Mesenteric fat pad (tissue), 1 donor: ENCODE results near the gene LIM2. TPM values are rescaled to one million over a fixed set of nuclear protein-coding genes. Genes with fewer than 3 reads are reported as not detected.
A peak's percentile ranks its signal among the peaks of the same experiment; 100 is the strongest.

ENCODE experiments used
- DNase-seq: peaks from one replicate; pipeline ENCODE4 v3.0.0-alpha.2; 2020; ENCODE audit warnings: low spot score
- total RNA-seq: library from RNA; stranded (reverse); fragmentation: NEBNext Ultra II Directional; extraction: Animal tissue kit (Norgen Biotek cat#: 25700); gene quantifications from one replicate; pipeline ENCODE4 v1.2.1, GENCODE V29; 2021
- donor health status: DM: yes; HTN: yes; CAD: no.

LIM2 gene
- total RNA-seq, 1 donor from 2014 or later, result not detected

GRCh38 chr19:51396175-51396574 lies 8.4 kb upstream of the LIM2 start:
- DNase-seq, result no peak

DNA sequence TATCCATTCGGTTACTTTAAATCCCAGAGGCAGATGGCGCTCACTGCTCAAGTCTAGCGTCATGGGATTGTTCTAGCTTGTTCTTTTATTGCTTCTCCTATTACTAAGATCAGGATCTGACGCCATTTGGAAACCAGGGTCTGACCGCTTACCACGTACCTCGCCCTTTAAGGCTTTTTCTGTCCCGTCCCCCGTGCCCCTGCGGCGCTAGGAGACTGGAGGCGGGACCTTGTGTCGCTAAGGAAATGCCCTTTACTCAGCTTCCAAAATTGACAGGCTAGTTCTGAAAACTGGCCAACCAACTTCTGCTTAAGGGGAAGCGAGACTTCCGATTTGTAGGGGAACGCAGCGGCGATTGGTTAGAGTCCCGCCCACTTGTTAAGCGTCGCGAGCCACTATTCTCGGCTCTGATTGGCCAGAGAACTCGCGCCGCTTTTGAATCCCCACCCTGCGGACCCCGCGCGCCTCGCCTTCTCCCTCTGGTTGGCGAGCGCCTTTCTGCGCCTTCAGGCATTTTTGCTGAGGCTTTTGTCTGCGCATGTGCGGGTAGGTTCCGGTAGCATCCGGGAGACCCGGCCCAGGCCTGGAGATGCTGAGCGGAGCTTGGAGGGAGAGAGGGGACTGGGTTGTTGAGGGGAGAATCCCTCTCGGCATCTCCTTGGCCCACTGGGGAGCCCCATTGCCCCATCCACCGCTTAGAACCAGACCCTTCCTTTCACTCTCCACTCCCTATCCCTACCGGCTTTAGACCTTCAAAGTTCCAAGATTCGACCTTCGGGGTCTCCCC lies 6.5 kb upstream of the LIM2 start:
- peak; percentile 93 for DNase-seq

GRCh38 chr19:51392701-51393100 lies 4.9 kb upstream of the LIM2 start:
- no peak for DNase-seq

DNA sequence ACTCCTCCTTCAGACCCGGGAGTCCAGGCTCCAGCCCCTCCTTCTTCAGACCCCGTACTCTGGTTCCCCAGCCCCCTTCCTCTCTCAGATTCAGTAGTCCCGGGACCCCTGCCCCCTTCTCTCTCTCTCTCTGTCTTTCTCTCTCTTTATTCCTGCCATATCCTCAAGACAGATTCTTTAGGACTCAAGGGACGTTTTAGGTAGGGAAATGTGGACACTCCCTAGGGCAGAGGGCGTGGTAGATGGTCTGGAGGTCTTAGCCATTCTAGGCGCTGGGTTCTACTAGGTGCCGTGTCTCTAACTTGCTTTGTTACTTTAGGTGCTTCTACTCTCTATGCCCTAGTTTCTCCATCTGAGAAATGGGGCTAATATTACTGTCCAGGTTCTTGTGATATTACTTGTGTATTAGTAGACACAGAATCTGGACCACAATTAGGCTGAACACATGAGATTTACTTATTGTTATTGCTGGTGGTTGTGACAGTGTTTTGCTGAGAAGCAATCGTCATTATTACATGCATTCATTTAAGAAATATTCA lies 3.4 kb upstream of the LIM2 start:
- DNase-seq, result no peak

GRCh38 chr19:51389143-51389542 lies 1.4 kb upstream of the LIM2 start:
- no peak for DNase-seq

GRCh38 chr19:51386882-51387520 lies 773 bp downstream of the LIM2 start:
- no peak for DNase-seq

DNA sequence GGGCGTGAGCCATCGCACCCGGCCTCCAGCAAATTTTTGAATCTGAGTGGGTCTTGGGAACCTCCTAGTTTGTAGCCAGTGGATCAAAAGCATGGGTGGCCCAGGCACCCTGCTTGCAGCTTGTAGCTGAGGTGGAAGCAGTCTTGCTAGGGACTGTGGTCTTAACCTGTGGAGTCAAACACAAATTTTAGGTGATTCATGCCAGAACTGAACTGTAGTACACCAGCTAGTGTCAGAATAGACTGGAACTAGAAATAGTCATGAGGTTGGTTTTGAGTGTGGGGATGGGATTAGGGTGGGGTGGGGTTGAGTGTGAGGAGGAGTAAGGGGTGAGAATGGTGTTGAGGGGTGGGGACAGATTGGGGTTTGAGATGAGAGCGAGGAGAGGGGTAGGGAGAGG lies 5.8 kb downstream of the LIM2 start:
- DNase-seq, result no peak

DNA sequence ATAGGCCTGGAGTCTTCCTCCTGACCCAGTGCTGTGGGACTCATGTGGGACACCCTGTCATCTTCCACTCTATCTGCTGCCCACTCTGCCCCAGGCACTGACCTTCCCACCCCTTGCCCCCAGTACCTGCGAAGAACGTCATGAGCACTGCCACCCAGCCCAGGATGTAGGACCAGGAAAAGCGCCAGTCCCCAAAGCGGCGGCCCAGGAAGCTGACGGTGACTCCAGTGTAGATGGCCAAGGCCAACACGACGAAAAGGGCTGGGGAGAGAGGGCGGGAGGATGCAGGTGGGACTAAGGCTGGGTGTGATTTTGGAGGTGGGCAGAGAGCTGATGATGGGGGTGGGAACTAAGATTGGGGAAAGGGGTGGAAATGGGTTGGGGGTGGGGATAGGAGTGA lies 7.4 kb downstream of the LIM2 start:
- no peak for DNase-seq

GRCh38 chr19:51377422-51377821 lies 10.4 kb downstream of the LIM2 start:
- DNase-seq, result no peak

- DNase-seq, result no peak
Measured at GRCh38 chr19:51375504-51376221, 12.1 kb downstream of the LIM2 start.

DNA sequence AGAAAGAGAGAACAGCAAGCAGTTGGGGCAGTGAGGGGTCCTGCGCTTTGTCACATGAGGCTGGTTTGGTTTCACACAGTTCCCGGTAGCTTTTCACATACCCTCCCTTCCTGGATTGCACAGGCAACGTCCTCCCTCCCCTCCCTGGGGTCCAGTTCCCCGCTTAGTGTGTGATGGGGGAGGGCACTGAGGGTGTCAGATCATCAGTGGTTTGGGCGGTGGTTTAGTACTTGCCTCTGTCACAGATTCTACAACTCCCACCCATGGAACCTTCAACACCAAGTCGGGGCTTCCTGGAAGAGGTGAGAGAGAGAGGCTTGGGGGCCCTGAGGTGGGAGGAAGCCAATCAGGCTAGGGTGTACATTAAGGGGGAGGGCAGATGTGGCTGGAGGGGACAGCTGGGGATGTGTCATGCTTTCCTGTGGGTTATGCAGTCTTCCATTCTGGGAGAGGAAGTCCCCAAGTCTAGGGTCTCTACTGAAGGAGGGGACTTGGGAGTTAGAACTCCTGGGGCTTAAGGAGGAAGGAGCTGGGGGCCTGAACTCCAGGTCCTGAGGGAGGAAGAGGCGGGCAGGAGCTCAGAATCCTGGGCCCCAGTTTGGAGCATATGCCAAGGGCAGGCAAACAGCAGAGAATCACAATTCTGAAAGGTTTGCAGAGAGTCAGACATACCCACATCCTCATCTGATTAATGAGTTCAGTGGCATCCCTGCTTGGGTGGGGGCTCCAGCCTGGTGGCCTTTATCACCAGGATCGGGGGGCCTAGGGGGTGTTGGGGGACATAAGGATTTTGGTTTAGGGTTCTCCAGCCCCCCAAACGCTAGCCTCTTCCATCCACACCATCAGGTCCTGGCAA lies 14.9 kb downstream of the LIM2 start, which contains the start of gene NKG7:
TSS of gene NKG7 (minus strand) at position 6 of the 856 bp plus-strand sequence. CDS start 119 bp downstream, outside the sequence.
- DNase-seq, result no peak

- no peak for DNase-seq
Measured at GRCh38 chr19:51372021-51372648, 15.6 kb downstream of the LIM2 start.

DNA sequence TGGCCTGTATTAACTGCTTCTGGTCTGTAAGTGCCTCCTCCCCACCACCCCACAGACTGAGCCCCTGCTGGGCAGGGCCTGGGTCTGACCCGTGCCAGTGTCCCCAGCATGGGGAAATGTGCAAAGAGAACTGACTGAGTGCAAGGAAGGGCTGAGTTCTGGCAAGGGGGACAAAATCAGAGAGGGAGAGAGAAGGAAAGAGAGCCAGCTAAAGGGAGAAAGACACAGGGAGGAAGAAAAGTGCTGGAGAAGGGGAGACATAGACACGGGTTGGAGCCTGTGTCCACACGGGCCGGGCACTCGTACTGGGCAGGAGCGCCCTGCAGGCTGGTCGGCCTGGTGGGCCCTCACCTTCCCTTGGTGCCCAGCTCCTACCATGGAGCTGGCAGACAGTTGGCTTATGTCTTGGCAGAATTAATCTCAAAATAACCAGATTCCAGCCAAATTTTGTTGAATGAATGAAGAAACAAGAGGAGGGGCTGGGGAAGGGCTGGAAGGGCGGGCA lies 16.5 kb downstream of the LIM2 start:
- DNase-seq, result no peak

DNA sequence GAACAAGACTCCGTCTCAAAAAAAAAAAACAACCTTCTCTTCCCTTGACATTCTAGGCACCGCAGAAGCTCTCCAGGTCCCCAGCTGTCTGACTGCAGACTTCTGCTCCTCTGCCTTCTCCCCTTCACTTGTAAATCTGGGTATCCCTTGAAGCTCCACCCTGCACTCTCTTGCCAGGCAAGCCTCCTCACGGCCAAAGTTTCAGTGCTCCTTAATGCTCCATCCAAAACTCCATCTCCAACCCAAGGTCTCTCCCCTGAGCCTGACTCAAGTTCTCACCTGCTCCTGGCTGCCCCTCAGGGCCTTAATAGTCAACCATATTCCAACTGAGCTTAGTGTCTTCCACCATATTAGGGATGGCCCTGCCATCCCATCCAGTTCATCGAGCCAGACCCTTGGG lies 17.5 kb downstream of the LIM2 start:
- DNase-seq, result no peak

- no peak for DNase-seq
Measured at GRCh38 chr19:51368366-51369282, 19.1 kb downstream of the LIM2 start, which contains the start of gene CLDND2. TSS of gene CLDND2 (minus strand) at chr19:51369003. CDS start at chr19:51368577, 426 bp downstream.

GRCh38 chr19:51367565-51368365 lies 20.0 kb downstream of the LIM2 start:
- peak; percentile 100 for DNase-seq

- no peak for DNase-seq
Measured at GRCh38 chr19:51367255-51367564, 20.6 kb downstream of the LIM2 start.
